Natural killer cell (primary cell): ENCODE data around the gene CAMK2D. TPM values are rescaled to one million over a fixed set of nuclear protein-coding genes. Genes with fewer than 3 reads are reported as not detected.

Experiments used
- ATAC-seq, 3 donors: fragments of 150-1000 bp in 2 of 3; fragments of 200-7000 bp in 1 of 3; cut with Tn5 transposase; 1 replicate in 1 of 3; 2 replicates in 2 of 3; pipeline ENCODE4 v1.10.0; 2021; ENCODE audit warnings: mild to moderate bottlenecking in 2 of 3, moderate library complexity in 2 of 3
- DNase-seq, 2 donors: peaks; one replicate each; pipeline versions ENCODE4 v3.0.0 to v3.0.0-alpha.2; 2013 to 2021; ENCODE audit warnings: mixed read lengths in 1 of 2
- H3K27ac ChIP-seq: one replicate; pipeline ENCODE4 v1.5.1; 2013; ENCODE audit warnings: mild to moderate bottlenecking, low read length
- H3K27me3 ChIP-seq: one replicate; pipeline ENCODE4 v1.6.1; 2013; ENCODE audit warnings: low read length; ENCODE audit not compliant: control insufficient read depth, insufficient read depth
- H3K36me3 ChIP-seq: one replicate; pipeline ENCODE4 v1.6.1; 2013; ENCODE audit warnings: low read length; ENCODE audit not compliant: control insufficient read depth, insufficient read depth
- H3K4me1 ChIP-seq: one replicate; pipeline ENCODE4 v1.6.1; 2013; ENCODE audit warnings: low read length; ENCODE audit not compliant: control insufficient read depth, insufficient read depth
- H3K4me3 ChIP-seq: one replicate; pipeline ENCODE4 v1.5.1; 2013; ENCODE audit warnings: low read length
- H3K9me3 ChIP-seq: one replicate; pipeline ENCODE4 v1.6.1; 2013; ENCODE audit warnings: low read length; ENCODE audit not compliant: control insufficient read depth, insufficient read depth
- H3K27ac Mint-ChIP-seq, 2 donors: one replicate each; pipeline ENCODE4 v1.8.0; 2022; ENCODE audit warnings: mild to moderate bottlenecking in 2 of 2, mixed read lengths in 2 of 2, moderate library complexity in 1 of 2
- H3K27me3 Mint-ChIP-seq, 2 donors: one replicate each; pipeline ENCODE4 v1.8.0; 2022; ENCODE audit warnings: low read depth in 2 of 2, mixed read lengths in 2 of 2
- H3K36me3 Mint-ChIP-seq: one replicate; pipeline ENCODE4 v1.8.0; 2022; ENCODE audit warnings: mixed read lengths
- H3K4me1 Mint-ChIP-seq, 2 donors: one replicate each; pipeline ENCODE4 v1.8.0; 2022; ENCODE audit warnings: mixed read lengths in 2 of 2
- H3K4me3 Mint-ChIP-seq: one replicate; pipeline ENCODE4 v1.8.0; 2022; ENCODE audit warnings: mild to moderate bottlenecking, moderate library complexity, mixed read lengths
- H3K9me3 Mint-ChIP-seq, 2 donors: one replicate each; pipeline ENCODE4 v1.8.0; 2022; ENCODE audit warnings: mixed read lengths in 2 of 2
- CTCF ChIP-seq: fragments of 200-600 bp; IDR thresholded peaks from one replicate; pipeline ENCODE4 v1.8.0; 2022; ENCODE audit warnings: antibody characterized with exemption
- WGBS: methylation state at CpG from one replicate; pipeline ENCODE4 v1.1.7; 2013; ENCODE audit warnings: missing lambda C conversion rate; ENCODE audit not compliant: insufficient coverage; 5-methylcytosine and 5-hydroxymethylcytosine counted together
- intact Hi-C: fragments of 100-400 bp; cut with micrococcal nuclease; formaldehyde crosslinking; loops from one replicate; pipeline ENCODE4 v1.14.2; 2022
- total RNA-seq, 4 donors: library from RNA; stranded (reverse); fragments of 120-200 nt in 1 of 4; gene quantifications; one replicate each; pipeline versions ENCODE4 v1.2.3 to v1.2.4, GENCODE V29; 2013 to 2022

The CAMK2D gene
- total RNA-seq, 3 donors from 2014 or later (not counting 1 experiment from before 2014, with no cell fraction given) = 31.6 to 40.1 (median 34.5) TPM

DNA sequence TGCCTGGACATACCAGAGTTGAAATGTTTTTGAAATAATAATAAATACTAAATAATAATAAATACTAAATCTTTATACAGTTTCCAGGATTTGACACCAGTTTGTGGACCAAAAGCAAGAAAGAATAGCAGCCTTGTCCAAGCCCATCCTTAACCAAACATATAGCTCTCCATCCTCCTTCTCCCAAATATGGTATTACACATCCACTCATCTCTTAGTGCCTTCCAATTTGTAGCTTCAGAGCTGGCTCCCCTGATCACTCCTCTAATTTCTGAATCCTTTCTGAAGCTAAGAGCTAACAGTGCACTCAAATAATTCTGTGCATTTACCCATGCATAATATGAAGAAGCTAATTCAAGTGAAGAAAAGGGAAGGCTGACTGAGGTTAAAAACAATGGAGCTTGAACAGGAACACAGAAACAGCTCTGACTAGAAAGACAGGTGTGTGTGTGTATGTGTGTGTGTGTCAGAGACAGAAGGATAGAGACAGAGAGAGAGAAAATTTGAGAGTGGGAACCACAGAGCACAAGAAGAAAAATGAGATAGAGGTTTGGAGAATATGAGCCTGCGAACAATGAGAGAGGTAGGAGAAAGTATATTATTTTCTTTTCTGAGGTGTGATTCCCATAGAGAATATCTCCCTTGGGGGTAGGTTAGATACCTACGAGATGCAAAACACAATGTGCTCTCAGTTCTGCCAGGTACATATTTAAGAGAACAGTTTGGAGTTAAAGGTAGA, 123.5 kb downstream of the CAMK2D start:
- no peak for TF ChIP-seq CTCF
- H3K9me3 Mint-ChIP-seq = no peaks in the 10 kb centered on the region
- H3K4me3 Mint-ChIP-seq = peak overlapping the region; percentile 10
- ATAC-seq = no peak
- peaks cover 43 to 45% of the 10 kb centered on the region in 2 donors for H3K4me1 Mint-ChIP-seq
- WGBS = 72% methylated on average over 2 of the region's 2 CpGs
- H3K4me1 ChIP-seq = peaks cover 24% of the 10 kb centered on the region
- H3K27ac Mint-ChIP-seq = peak overlapping the region in 1 of 2 donors; percentile 0
- no peak for DNase-seq
- no peaks in the 10 kb centered on the region for H3K27me3 Mint-ChIP-seq
- no peaks in the 10 kb centered on the region for H3K36me3 ChIP-seq
- H3K27me3 ChIP-seq = no peaks in the 10 kb centered on the region
- H3K4me3 ChIP-seq = no peak overlapping the region
- intact Hi-C loops = loop anchor here (2.0 to 10.0 kb wide), 4 partner anchors 73 to 434 kb away; partner anchors contain the start of gene CAMK2D
- no peaks in the 10 kb centered on the region for H3K9me3 ChIP-seq
- H3K27ac ChIP-seq = no peak overlapping the region
- no peaks in the 10 kb centered on the region for H3K36me3 Mint-ChIP-seq

- TF ChIP-seq CTCF = no peak
- Mint-ChIP-seq H3K4me1 (peaks cover 43 to 45% of the 10 kb centered on the region in 2 donors), H3K4me3 (peak overlapping the region; percentile 69), H3K27ac (peak overlapping the region; percentile 60 to 84), H3K36me3 (no peaks in the 10 kb centered on the region), H3K27me3 (no peaks in the 10 kb centered on the region), H3K9me3 (no peaks in the 10 kb centered on the region)
- WGBS = no CpG with 5 or more reads among the region's 1 CpG
- Histone ChIP-seq H3K9me3 (no peaks in the 10 kb centered on the region), H3K4me3 (no peak overlapping the region), H3K27ac (peak overlapping the region; percentile 32), H3K4me1 (peaks cover 24% of the 10 kb centered on the region), H3K27me3 (no peaks in the 10 kb centered on the region), H3K36me3 (no peaks in the 10 kb centered on the region)
- ATAC-seq (no peak), DNase-seq (peak in 1 of 2 donors; percentile 11)
- intact Hi-C loops = loop anchor here (2.0 to 10.0 kb wide), 4 partner anchors 73 to 435 kb away; partner anchors contain the start of gene CAMK2D
Measured at GRCh38 chr4:113637363-113637762, 124.2 kb downstream of the CAMK2D start.

DNA sequence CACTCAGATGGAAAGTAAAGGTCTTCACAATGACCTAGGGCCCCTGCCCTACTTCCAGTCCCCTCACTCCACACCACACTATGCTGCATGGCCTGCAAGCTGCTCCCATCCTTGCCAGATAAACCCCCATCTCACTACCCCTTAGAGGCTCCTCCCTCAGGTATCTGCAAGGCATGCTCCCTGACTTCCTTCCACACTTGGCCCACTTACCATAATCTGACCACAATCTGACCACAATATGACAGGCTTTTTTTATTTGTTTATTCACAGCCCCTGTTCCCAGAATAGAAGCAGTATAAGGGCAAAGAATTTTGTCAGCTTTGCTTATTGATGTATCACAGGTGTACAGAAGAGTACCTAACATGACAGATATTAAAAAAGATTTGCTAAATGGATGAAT, 124.7 kb downstream of the CAMK2D start:
- Histone ChIP-seq H3K27ac (peak overlapping the region; percentile 50), H3K4me1 (peaks cover 24% of the 10 kb centered on the region), H3K27me3 (no peaks in the 10 kb centered on the region), H3K4me3 (no peak overlapping the region), H3K9me3 (no peaks in the 10 kb centered on the region), H3K36me3 (no peaks in the 10 kb centered on the region)
- no peak for TF ChIP-seq CTCF
- Mint-ChIP-seq H3K36me3 (no peaks in the 10 kb centered on the region), H3K4me3 (peak overlapping the region; percentile 69), H3K4me1 (peaks cover 43 to 45% of the 10 kb centered on the region in 2 donors), H3K27ac (peak overlapping the region; percentile 60 to 84), H3K27me3 (no peaks in the 10 kb centered on the region), H3K9me3 (no peaks in the 10 kb centered on the region)
- ATAC-seq (peak; percentile 68 to 76 (median 73)), DNase-seq (peak in 1 of 2 donors; percentile 72)
- intact Hi-C loops = loop anchor here (2.0 to 10.0 kb wide), 4 partner anchors 72 to 435 kb away; partner anchors contain the start of gene CAMK2D
